Measurements from ENCODE around the gene PRSS56.

Gene PRSS56

DNA sequence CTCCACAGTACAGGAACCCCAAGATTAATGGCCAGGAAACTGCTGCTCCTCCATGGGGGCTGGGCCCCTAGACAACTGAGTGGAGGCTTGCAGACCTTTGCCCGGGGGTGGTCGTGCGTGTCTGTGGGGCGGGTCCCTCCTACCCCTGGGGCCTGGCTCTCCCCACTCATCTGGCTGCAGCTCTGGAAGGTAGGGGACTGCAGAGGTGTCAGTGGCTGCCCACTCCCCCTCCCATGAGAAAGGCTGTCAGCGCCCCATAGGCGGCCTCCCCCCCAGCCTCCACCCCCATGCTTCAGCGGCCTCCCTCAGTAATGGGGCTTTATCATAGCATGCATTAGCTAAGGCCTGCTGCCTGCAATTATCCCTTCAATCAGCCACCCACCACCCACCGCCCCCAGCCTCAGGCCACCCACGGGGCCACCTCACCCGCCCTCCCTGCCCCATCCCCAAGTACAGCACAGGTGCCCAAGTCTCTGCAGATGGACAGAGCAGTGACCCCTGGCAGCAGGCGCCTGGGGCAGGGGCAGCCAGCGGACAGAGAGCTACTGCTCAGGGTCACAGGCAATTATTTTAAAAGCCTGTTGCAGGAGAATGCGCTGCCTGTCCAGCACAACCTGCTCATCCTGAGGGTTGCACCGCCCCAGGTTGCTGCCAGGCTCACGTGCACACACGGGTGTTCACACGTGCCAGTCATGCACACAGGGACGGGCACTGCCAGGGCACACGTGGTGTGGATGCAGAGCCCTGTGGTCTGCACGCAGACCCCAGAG, 23.5 kb upstream of the PRSS56 start:
- Histone ChIP-seq H3K4me1 (ENCODE audit: control insufficient read depth in 1 of 2, insufficient read depth in 2 of 2, low read length in 2 of 2) (no peaks in the 10 kb centered on the region), H3K36me3 (ENCODE audit: control insufficient read depth in 1 of 2, insufficient read depth in 2 of 2, low read length in 2 of 2) (no peaks in the 10 kb centered on the region), H3K9me3 (ENCODE audit: control insufficient read depth in 1 of 2, low read length in 2 of 2) (no peaks in the 10 kb centered on the region), H3K27ac (ENCODE audit: low read length) (no peak overlapping the region), H3K27me3 (ENCODE audit: low read depth, low read length) (no peaks in the 10 kb centered on the region), H3K4me3 (ENCODE audit: low read depth in 1 of 2, low read length in 2 of 2) (no peak overlapping the region)

DNA sequence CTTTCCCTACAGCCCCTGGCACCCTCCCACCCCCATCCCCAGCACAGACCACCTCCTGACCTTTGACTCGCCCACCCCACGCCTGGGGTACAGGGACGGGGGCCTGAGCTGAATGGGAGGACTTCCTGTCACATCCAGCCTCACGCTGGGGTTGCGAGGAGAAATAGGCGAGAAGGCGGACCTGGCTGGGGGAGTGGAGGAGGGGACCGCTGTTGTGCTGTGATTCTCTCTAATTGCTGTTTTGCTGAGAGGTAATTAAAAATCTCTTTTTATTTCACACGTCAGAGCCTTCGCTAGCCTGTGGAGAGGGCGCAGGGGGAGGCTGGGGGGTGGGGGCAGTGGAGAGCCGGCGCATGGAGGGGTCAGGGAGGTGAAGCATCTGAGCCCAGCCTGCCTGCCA, 22.8 kb upstream of the PRSS56 start:
- no peak overlapping the region for H3K27ac ChIP-seq (ENCODE audit: low read length)

DNA sequence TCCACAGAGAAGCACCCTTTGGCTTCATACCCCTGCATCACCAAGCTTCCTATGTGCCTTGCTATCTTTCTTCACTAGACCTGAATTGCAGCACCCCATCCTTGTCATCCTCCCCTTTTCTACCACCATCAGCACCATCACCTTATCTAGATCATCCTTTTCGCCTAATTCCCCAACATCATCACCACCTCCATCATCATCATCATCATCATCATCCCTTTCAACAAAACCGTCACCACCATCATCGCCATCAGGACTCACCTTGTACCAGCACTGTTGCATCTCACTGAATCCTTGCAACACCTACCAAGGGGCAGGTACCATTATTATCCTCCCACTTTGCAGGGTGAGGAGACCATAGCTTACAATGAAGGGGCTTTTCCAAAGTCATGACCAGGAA, 21.7 kb upstream of the PRSS56 start:
- Histone ChIP-seq H3K36me3 (ENCODE audit: control insufficient read depth in 1 of 2, insufficient read depth in 2 of 2, low read length in 2 of 2) (no peaks in the 10 kb centered on the region), H3K27ac (ENCODE audit: low read length) (no peak overlapping the region), H3K4me1 (ENCODE audit: control insufficient read depth in 1 of 2, insufficient read depth in 2 of 2, low read length in 2 of 2) (peaks cover 0 to 9% of the 10 kb centered on the region in 2 donors), H3K27me3 (ENCODE audit: low read depth, low read length) (peaks cover 3% of the 10 kb centered on the region), H3K9me3 (ENCODE audit: control insufficient read depth in 1 of 2, low read length in 2 of 2) (no peaks in the 10 kb centered on the region), H3K4me3 (ENCODE audit: low read depth in 1 of 2, low read length in 2 of 2) (no peak overlapping the region)

More for the DNA sequence above, 22.8 kb upstream of the PRSS56 start:
- Histone ChIP-seq H3K4me1 (ENCODE audit: control insufficient read depth in 1 of 2, insufficient read depth in 2 of 2, low read length in 2 of 2) (peaks cover 0 to 5% of the 10 kb centered on the region in 2 donors), H3K27me3 (ENCODE audit: low read depth, low read length) (no peaks in the 10 kb centered on the region), H3K36me3 (ENCODE audit: control insufficient read depth in 1 of 2, insufficient read depth in 2 of 2, low read length in 2 of 2) (no peaks in the 10 kb centered on the region), H3K4me3 (ENCODE audit: low read depth in 1 of 2, low read length in 2 of 2) (no peak overlapping the region), H3K9me3 (ENCODE audit: control insufficient read depth in 1 of 2, low read length in 2 of 2) (no peaks in the 10 kb centered on the region)

DNA sequence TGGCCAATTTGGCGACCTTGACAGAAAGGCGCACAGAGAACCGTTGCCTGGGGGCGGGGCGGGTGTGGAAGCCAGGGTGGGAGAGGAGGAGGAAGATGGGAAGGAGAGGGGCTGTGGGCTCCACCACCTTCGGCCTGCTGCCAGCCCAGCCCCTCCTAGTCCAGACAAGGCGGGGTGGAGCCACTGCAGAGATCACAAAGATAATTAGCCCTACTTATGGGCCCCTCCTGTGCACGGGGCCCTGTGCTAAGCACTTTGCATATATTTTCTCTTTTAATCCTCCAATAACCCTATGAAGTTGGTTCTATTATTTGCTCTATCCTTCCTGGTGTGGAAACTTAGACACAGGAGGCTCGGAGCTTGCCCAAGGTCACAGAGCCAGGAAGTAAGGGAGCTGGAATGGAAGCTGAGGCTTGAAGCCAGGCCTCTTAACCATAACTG, 18.8 kb upstream of the PRSS56 start:
- H3K27me3 ChIP-seq (ENCODE audit: low read depth, low read length): peaks cover 21% of the 10 kb centered on the region
- H3K4me1 ChIP-seq (ENCODE audit: control insufficient read depth in 1 of 2, insufficient read depth in 2 of 2, low read length in 2 of 2): peaks cover 0 to 9% of the 10 kb centered on the region in 2 donors
- H3K36me3 ChIP-seq (ENCODE audit: control insufficient read depth in 1 of 2, insufficient read depth in 2 of 2, low read length in 2 of 2): no peaks in the 10 kb centered on the region
- H3K27ac ChIP-seq (ENCODE audit: low read length): no peak overlapping the region
- no peak overlapping the region for H3K4me3 ChIP-seq (ENCODE audit: low read depth in 1 of 2, low read length in 2 of 2)
- H3K9me3 ChIP-seq (ENCODE audit: control insufficient read depth in 1 of 2, low read length in 2 of 2): no peaks in the 10 kb centered on the region

DNA sequence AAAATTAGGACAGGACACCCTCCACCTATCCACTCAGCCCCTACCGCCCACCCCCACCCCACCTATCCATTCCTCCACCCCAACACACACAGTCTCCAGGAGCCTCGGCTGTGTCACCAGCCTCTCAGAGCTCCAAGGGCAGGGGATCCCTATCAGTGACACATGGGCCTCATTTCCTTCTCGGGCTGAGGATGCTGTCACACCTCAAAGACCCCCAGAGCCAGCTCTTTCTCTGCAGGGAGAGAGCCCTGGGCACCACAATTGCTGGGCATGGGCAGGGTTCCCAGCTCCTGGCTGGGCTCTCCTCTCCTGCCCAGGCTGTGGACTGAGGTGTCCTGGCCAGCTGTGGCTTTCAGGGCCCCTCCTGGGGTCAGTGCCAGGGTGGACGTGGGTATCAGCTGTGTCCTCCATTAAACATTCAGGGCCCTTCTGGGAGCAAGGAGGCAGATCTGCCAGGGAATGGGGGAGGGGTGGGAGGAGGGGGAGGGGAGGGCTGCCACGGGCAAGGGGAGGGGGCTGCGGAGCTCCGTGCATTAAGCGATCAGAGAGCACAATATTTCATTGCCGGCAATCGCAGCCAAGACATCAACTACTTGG, 18.3 kb upstream of the PRSS56 start:
- H3K4me3 ChIP-seq (ENCODE audit: low read depth in 1 of 2, low read length in 2 of 2): no peak overlapping the region
- peaks cover 21% of the 10 kb centered on the region for H3K27me3 ChIP-seq (ENCODE audit: low read depth, low read length)

DNA sequence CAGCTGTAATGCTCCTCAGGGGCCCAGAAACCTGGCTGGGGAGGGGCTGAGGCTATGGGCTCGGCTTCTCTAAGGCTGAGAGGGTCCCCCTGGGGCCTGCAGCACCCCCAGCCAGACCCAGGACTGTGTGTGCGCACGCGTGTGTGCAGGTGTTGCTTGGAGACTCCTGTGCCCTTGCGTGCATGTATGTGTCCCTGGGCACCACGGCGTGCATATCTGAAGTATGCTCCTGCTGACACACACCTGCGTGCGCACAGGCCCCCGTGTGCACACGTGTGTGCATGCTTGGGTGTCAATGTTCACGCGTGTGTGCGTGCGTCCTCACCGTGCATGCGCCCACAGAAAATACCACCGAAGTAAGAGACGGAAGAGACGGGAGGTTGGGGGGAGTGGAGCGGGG, 17.7 kb upstream of the PRSS56 start:
- Histone ChIP-seq H3K27ac (ENCODE audit: low read length) (no peak overlapping the region), H3K27me3 (ENCODE audit: low read depth, low read length) (peaks cover 21% of the 10 kb centered on the region), H3K4me1 (ENCODE audit: control insufficient read depth in 1 of 2, insufficient read depth in 2 of 2, low read length in 2 of 2) (peaks cover 0 to 9% of the 10 kb centered on the region in 2 donors), H3K4me3 (ENCODE audit: low read depth in 1 of 2, low read length in 2 of 2) (no peak overlapping the region), H3K9me3 (ENCODE audit: control insufficient read depth in 1 of 2, low read length in 2 of 2) (no peaks in the 10 kb centered on the region), H3K36me3 (ENCODE audit: control insufficient read depth in 1 of 2, insufficient read depth in 2 of 2, low read length in 2 of 2) (no peaks in the 10 kb centered on the region)

More for the DNA sequence above, 18.3 kb upstream of the PRSS56 start:
- H3K4me1 ChIP-seq (ENCODE audit: control insufficient read depth in 1 of 2, insufficient read depth in 2 of 2, low read length in 2 of 2): peaks cover 0 to 9% of the 10 kb centered on the region in 2 donors
- no peaks in the 10 kb centered on the region for H3K36me3 ChIP-seq (ENCODE audit: control insufficient read depth in 1 of 2, insufficient read depth in 2 of 2, low read length in 2 of 2)
- no peaks in the 10 kb centered on the region for H3K9me3 ChIP-seq (ENCODE audit: control insufficient read depth in 1 of 2, low read length in 2 of 2)
- no peak overlapping the region for H3K27ac ChIP-seq (ENCODE audit: low read length)

DNA sequence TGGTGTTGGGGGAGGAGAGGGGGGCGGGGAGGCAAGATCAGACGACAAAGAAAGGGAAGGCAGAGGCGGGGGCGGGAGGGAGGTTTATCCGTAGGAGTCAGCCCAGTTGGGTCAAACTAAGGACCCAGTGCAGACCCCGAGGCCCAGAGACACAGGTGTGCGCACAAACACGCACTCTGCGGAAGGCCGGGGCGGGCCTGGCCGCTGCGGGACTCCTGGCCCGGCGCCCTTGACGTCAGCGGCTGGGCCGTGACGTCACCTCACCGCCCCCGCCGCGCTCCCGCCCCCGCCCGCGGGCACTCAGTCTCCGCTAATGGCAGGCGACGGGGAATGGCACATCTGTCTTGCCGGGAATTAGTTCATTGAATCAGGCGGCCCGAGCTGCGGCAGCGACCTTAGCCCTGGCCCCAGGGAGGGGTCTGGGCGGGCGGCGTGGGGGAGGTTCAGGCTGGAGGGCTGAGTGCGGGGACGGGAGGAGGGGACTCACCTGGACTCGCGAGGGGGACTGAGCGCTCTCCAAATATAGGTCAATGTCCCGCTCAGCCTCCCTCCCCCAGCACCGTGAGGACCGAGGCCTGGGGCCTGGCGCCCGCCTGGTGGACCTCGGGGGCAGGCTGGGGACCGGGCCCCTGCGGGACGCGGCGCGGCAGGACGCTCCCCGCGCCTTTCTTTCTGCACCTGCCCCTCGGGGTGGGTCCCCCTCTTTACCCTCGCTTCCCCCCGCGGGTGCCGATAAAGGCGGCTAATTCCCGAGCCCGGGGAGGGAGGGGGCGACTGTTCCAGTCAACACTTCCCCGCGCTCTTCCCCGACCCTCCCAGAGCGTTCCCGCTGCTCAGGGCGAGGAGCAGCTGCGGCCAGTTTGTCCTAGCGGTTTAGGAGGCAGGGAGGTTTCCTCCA, 17.0 kb upstream of the PRSS56 start:
- no peaks in the 10 kb centered on the region for H3K36me3 ChIP-seq (ENCODE audit: control insufficient read depth in 1 of 2, insufficient read depth in 2 of 2, low read length in 2 of 2)
- H3K4me1 ChIP-seq (ENCODE audit: control insufficient read depth in 1 of 2, insufficient read depth in 2 of 2, low read length in 2 of 2): peaks cover 0 to 9% of the 10 kb centered on the region in 2 donors
- peak overlapping the region in 1 of 2 donors; percentile 63 for H3K4me3 ChIP-seq (ENCODE audit: low read depth in 1 of 2, low read length in 2 of 2)
- H3K27ac ChIP-seq (ENCODE audit: low read length): no peak overlapping the region
- H3K9me3 ChIP-seq (ENCODE audit: control insufficient read depth in 1 of 2, low read length in 2 of 2): no peaks in the 10 kb centered on the region
- H3K27me3 ChIP-seq (ENCODE audit: low read depth, low read length): peaks cover 21% of the 10 kb centered on the region

DNA sequence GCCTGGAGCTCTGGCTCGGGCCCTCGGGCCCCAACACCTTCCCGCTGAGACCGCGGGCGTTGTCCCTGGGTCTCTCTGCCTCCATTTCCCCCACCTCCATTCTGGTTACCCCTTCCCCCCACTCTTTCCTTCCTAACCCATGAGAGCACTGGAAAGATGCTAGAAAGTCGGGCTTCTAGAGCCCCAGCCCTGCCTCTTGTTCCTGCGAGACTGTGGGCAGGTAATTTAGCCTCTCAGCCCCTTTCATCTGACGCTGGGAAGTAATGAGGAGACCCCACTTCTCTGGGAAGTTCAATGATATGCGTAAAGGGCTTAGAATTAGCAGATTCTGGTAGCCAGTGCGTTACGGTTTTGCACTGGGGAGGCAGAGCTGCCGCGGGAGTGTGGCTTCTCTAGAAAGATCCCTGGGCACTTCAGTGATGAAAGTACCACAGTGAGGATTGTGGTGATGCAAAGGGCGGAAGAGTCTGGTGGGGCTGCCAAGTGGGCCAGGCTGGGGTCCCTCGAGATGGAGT, 16.3 kb upstream of the PRSS56 start:
- peaks cover 0 to 9% of the 10 kb centered on the region in 2 donors for H3K4me1 ChIP-seq (ENCODE audit: control insufficient read depth in 1 of 2, insufficient read depth in 2 of 2, low read length in 2 of 2)
- no peaks in the 10 kb centered on the region for H3K36me3 ChIP-seq (ENCODE audit: control insufficient read depth in 1 of 2, insufficient read depth in 2 of 2, low read length in 2 of 2)
- H3K27me3 ChIP-seq (ENCODE audit: low read depth, low read length): peaks cover 21% of the 10 kb centered on the region
- no peak overlapping the region for H3K27ac ChIP-seq (ENCODE audit: low read length)
- no peaks in the 10 kb centered on the region for H3K9me3 ChIP-seq (ENCODE audit: control insufficient read depth in 1 of 2, low read length in 2 of 2)
- peak overlapping the region in 1 of 2 donors; percentile 63 for H3K4me3 ChIP-seq (ENCODE audit: low read depth in 1 of 2, low read length in 2 of 2)

DNA sequence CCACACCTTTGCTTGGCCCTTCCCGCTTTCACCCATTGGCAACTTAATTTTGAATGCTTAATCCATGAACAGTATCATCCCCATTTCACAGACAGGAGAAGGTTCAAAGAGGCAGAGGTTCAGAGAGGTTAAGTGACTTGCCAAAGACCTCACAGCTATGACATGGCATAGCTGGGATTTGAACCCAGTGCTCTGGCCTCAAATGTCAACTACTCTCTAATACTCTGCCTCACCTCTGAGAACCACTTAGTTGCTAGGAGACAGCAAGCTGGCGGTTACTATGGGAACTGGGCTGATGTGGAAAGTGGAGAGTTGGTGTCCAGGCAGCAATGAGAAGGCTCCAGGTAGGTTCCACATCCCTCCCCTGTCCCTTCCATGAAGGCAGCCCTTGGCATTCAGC, 15.8 kb upstream of the PRSS56 start:
- Histone ChIP-seq H3K36me3 (ENCODE audit: control insufficient read depth in 1 of 2, insufficient read depth in 2 of 2, low read length in 2 of 2) (no peaks in the 10 kb centered on the region), H3K27ac (ENCODE audit: low read length) (no peak overlapping the region), H3K9me3 (ENCODE audit: control insufficient read depth in 1 of 2, low read length in 2 of 2) (no peaks in the 10 kb centered on the region), H3K27me3 (ENCODE audit: low read depth, low read length) (peaks cover 21% of the 10 kb centered on the region), H3K4me3 (ENCODE audit: low read depth in 1 of 2, low read length in 2 of 2) (no peak overlapping the region), H3K4me1 (ENCODE audit: control insufficient read depth in 1 of 2, insufficient read depth in 2 of 2, low read length in 2 of 2) (peaks cover 0 to 9% of the 10 kb centered on the region in 2 donors)

DNA sequence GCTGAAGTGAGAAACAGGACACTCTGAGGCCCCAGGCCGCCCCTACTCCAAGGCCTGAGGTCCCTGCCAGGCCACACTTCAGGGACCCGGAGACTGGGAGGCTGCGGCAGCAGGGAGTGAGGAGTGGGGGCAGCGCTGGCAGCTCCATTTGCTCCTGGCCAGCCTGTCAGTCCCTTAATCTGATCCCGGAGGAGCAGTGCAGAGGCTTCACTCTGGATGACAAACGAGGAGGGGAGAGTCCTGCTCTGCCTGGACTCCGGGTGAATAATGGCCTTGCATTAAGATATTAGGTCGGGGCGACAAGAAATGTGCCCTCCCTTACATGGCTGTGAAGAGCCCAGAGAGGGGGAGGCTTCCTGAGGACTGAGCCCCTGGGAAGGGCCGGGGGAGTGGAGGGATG, 14.3 kb upstream of the PRSS56 start:
- H3K9me3 ChIP-seq (ENCODE audit: control insufficient read depth in 1 of 2, low read length in 2 of 2): no peaks in the 10 kb centered on the region
- H3K36me3 ChIP-seq (ENCODE audit: control insufficient read depth in 1 of 2, insufficient read depth in 2 of 2, low read length in 2 of 2): no peaks in the 10 kb centered on the region
- no peak overlapping the region for H3K4me3 ChIP-seq (ENCODE audit: low read depth in 1 of 2, low read length in 2 of 2)
- H3K27ac ChIP-seq (ENCODE audit: low read length): no peak overlapping the region
- peaks cover 21% of the 10 kb centered on the region for H3K27me3 ChIP-seq (ENCODE audit: low read depth, low read length)
- peaks cover 0 to 9% of the 10 kb centered on the region in 2 donors for H3K4me1 ChIP-seq (ENCODE audit: control insufficient read depth in 1 of 2, insufficient read depth in 2 of 2, low read length in 2 of 2)

DNA sequence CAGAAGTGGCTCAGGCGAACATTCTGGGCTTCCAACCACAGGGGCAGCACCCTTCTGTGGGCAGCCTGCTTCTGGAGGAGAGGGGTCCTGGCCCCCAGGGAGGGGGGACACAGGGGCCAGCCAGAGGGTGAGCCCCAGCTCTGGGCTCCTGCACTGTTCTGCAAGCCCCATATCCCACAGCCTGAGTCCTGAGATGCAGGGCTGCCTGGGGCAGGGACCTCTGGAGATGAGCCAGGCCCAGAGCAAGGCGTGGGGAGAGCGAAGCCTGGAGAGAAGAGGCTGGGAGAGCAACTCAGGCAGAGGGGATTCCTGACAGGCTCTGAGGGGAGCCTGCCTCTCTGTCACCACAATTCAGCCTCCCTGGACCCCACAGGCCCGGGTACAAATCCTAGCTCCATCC, 13.5 kb upstream of the PRSS56 start:
- no peak overlapping the region for H3K4me3 ChIP-seq (ENCODE audit: low read depth in 1 of 2, low read length in 2 of 2)
- peaks cover 21% of the 10 kb centered on the region for H3K27me3 ChIP-seq (ENCODE audit: low read depth, low read length)

More for the DNA sequence above, 13.5 kb upstream of the PRSS56 start:
- Histone ChIP-seq H3K27ac (ENCODE audit: low read length) (no peak overlapping the region), H3K36me3 (ENCODE audit: control insufficient read depth in 1 of 2, insufficient read depth in 2 of 2, low read length in 2 of 2) (no peaks in the 10 kb centered on the region), H3K4me1 (ENCODE audit: control insufficient read depth in 1 of 2, insufficient read depth in 2 of 2, low read length in 2 of 2) (peaks cover 0 to 9% of the 10 kb centered on the region in 2 donors), H3K9me3 (ENCODE audit: control insufficient read depth in 1 of 2, low read length in 2 of 2) (no peaks in the 10 kb centered on the region)
